Subcutaneous adipose tissue (tissue), 4 donors: Measurements from ENCODE around the gene RSRC1. TPM values are rescaled to one million over a fixed set of nuclear protein-coding genes. Genes with fewer than 3 reads are reported as not detected.

ENCODE experiments used
- CTCF ChIP-seq: fragments of 450-650 bp; IDR thresholded peaks from one replicate; pipeline ENCODE4 v1.5.1; 2016; ENCODE audit warnings: low read depth, mild to moderate bottlenecking, control low read depth, antibody characterized with exemption, moderate library complexity
- total RNA-seq, 4 donors: library from RNA; depleted of rRNA; stranded (reverse); fragments of >200 nt; gene quantifications; one replicate each; pipeline ENCODE4 v1.1.0, GENCODE V29; 2016

RSRC1 gene
- total RNA-seq, 4 donors from 2014 or later, result 64.3 to 75.0 (median 68.4) TPM

GRCh38 chr3:158443632-158444031, 333.7 kb downstream of the RSRC1 start:
- no peak for TF ChIP-seq CTCF

GRCh38 chr3:158447408-158447807, 337.5 kb downstream of the RSRC1 start:
- no peak for TF ChIP-seq CTCF

GRCh38 chr3:158451405-158452055, 341.6 kb downstream of the RSRC1 start:
- TF ChIP-seq CTCF, result no peak

GRCh38 chr3:158452334-158452733, 342.4 kb downstream of the RSRC1 start:
- TF ChIP-seq CTCF, result no peak

GRCh38 chr3:158453004-158453403, 343.1 kb downstream of the RSRC1 start:
- TF ChIP-seq CTCF, result no peak

GRCh38 chr3:158453865-158454264, 344.0 kb downstream of the RSRC1 start:
- no peak for TF ChIP-seq CTCF

GRCh38 chr3:158455406-158455805, 345.5 kb downstream of the RSRC1 start:
- no peak for TF ChIP-seq CTCF
